GM13977 (cell line): ENCODE results near the gene CERK.

Experiments used
- DNase-seq: peaks from one replicate; pipeline ENCODE4 v3.0.0; 2012; ENCODE audit warnings: low spot score
- in situ Hi-C: fragments of 300-500 bp; cut with MboI; formaldehyde crosslinking; loops from one replicate; pipeline ENCODE4 v1.12.0; 2022; ENCODE audit warnings: low sequenced_read_pairs, low pct_unique_long_range_greater_than_20kb, mixed read lengths, inconsistent platforms; ENCODE audit not compliant: unreplicated experiment
- TF ChIP-seq, protein P1 (sequence below): IDR thresholded peaks from 2 replicates; pipeline ENCODE4 v1.5.1; 2012; ENCODE audit warnings: mild to moderate bottlenecking, control low read depth; ENCODE audit not compliant: insufficient read depth; ENCODE audit errors: extremely low read depth, missing control alignments

The CERK gene

GRCh38 chr22:46764779-46765485 is 26.9 kb upstream of the CERK start:
- TF ChIP-seq, protein P1, sequence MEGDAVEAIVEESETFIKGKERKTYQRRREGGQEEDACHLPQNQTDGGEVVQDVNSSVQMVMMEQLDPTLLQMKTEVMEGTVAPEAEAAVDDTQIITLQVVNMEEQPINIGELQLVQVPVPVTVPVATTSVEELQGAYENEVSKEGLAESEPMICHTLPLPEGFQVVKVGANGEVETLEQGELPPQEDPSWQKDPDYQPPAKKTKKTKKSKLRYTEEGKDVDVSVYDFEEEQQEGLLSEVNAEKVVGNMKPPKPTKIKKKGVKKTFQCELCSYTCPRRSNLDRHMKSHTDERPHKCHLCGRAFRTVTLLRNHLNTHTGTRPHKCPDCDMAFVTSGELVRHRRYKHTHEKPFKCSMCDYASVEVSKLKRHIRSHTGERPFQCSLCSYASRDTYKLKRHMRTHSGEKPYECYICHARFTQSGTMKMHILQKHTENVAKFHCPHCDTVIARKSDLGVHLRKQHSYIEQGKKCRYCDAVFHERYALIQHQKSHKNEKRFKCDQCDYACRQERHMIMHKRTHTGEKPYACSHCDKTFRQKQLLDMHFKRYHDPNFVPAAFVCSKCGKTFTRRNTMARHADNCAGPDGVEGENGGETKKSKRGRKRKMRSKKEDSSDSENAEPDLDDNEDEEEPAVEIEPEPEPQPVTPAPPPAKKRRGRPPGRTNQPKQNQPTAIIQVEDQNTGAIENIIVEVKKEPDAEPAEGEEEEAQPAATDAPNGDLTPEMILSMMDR = no peak
- in situ Hi-C loops = no loop called here
- DNase-seq = no peak

- in situ Hi-C loops = no loop called here
- no peak for DNase-seq
- TF ChIP-seq, protein P1 = no peak
Observed at GRCh38 chr22:46764140-46764680, 26.2 kb upstream of the CERK start.

DNA sequence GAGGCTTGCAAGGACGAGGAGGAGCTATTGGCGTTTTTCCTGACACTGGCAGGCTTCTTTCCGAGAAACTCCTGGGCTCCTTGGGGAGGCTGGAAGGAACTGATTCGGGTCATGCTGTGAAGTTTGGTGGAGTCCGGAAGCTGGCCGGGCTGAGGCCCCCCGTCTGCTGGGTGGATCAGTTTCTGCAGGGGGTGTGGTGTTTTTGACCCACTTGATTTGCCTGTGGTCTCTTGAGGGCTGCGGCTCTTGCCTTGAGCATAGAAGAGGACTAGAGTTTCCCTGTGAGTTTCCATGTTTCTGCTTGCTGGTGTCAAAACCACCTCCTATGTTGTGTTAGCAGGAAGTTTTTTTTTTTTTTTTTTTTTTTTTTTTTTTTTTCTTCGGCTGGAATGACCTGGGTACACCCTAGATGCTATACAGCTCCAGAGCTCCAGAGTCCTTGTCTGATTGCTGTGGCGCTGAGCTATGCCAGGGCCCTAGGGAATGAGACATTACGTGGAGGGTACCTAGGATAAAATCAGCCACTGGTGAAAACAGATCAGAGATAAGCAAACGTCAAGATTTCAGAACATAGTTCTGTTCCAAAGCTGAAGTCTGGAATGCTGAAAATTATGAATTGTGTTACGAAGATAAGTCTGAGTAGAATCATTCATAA is 25.1 kb upstream of the CERK start:
- TF ChIP-seq, protein P1 = no peak
- peak; percentile 85 for DNase-seq
- in situ Hi-C loops = no loop called here

GRCh38 chr22:46762238-46763050 is 24.4 kb upstream of the CERK start, which contains the start of gene TBC1D22A:
Gene TBC1D22A (plus strand): TSS chr22:46762650. CDS start chr22:46762787, 137 bp downstream.
- in situ Hi-C loops = no loop called here
- peak; percentile 95 for DNase-seq

DNA sequence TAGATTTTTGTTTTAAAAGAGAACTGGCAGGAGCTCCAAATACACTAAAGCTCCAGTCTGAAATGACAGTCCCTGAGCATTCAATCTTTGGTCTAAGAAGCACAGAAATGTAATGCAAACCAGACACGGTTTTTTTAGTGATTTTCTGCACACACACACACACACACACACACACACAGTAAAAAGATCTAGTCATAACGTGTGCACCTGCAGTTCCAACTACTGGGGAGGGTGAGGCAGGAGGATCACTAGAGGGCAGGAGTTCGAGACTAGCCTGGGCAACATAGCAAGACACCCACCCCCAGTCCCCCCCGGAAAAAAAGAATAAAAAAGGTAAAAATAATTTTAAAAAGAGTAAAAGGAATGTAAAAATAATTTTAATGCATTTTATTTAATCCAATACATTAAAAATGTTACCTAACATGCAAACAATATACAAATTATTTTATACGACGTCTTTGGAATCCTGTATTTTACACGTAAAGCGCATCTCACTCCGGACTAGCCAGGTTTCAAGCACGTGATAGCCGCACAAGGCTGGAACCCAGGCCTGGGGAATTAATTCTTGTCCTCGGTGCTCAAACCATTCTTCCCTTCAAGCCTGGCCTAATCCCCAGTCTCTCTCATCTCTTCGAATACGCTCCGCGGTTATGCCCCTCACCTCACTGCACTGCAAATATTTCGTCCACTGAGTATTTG is 23.6 kb upstream of the CERK start:
- in situ Hi-C loops = no loop called here
- DNase-seq = no peak
- TF ChIP-seq, protein P1 = no peak

More at GRCh38 chr22:46762238-46763050, 24.4 kb upstream of the CERK start, which contains the start of gene TBC1D22A:
- TF ChIP-seq, protein P1 = no peak

GRCh38 chr22:46761017-46761416 is 23.0 kb upstream of the CERK start:
- no peak for DNase-seq
- TF ChIP-seq, protein P1 = no peak
- in situ Hi-C loops = no loop called here
